IMR-90 (cell line): ENCODE measurements around the gene MLH1. TPM values are rescaled to one million over a fixed set of nuclear protein-coding genes. Genes with fewer than 3 reads are reported as not detected.

Experiments used
- ATAC-seq: fragments of 200-7000 bp; cut with Tn5 transposase; 2 replicates; pipeline ENCODE4 v1.9.1; 2020; ENCODE audit warnings: low read depth, mild to moderate bottlenecking, moderate library complexity
- BruUV-seq: library from RNA; stranded (reverse); fragments of 400-500 nt; replicated peaks from 2 replicates; lab custom pipeline; 2021; lab: Mats Ljungman, UMichigan
- CTCF ChIA-PET: fragments of 300-600 bp; formaldehyde crosslinking; extraction: SDS; loops from one replicate; lab custom pipeline; 2021; ENCODE audit warnings: antibody characterized with exemption; lab: Yijun Ruan, JAX
- POLR2A ChIA-PET: fragments of 300-600 bp; sonication (Branson Sonifier 250); formaldehyde crosslinking; loops from one replicate; lab custom pipeline; 2022; ENCODE audit warnings: antibody characterized with exemption; ENCODE audit not compliant: unreplicated experiment; lab: Charles Lee
- DNase-seq: peaks from one replicate; pipeline ENCODE4 v3.0.0; 2013
- H2AFZ ChIP-seq: replicated peaks from 2 replicates; pipeline ENCODE3; 2013; ENCODE audit warnings: low read length, mild to moderate bottlenecking; ENCODE audit not compliant: poor library complexity
- H2AK5ac ChIP-seq: 2 replicates; pipeline ENCODE4 v1.6.1; 2013; ENCODE audit warnings: low read depth, low read length, inconsistent platforms
- H2AK9ac ChIP-seq: replicated peaks from 2 replicates; pipeline ENCODE3; 2013; ENCODE audit warnings: mild to moderate bottlenecking, low read depth, low read length, moderate library complexity; ENCODE audit not compliant: poor library complexity
- H2BK120ac ChIP-seq: 2 replicates; pipeline ENCODE4 v1.6.1; 2013; ENCODE audit warnings: low read depth, low read length, inconsistent platforms
- H2BK15ac ChIP-seq: 3 replicates; pipeline ENCODE4 v1.6.1; 2013; ENCODE audit warnings: low read depth, low read length, inconsistent platforms
- H2BK20ac ChIP-seq: 2 replicates; pipeline ENCODE4 v1.6.1; 2013; ENCODE audit warnings: low read depth, mild to moderate bottlenecking, inconsistent platforms, low read length, moderate library complexity
- H2BK5ac ChIP-seq: 2 replicates; pipeline ENCODE4 v1.6.1; 2013; ENCODE audit warnings: mild to moderate bottlenecking, low read depth, low read length, inconsistent platforms; ENCODE audit not compliant: poor library complexity, severe bottlenecking
- H3K14ac ChIP-seq: replicated peaks from 2 replicates; pipeline ENCODE4 v1.6.1; 2013; ENCODE audit warnings: low read depth, low read length, inconsistent platforms
- H3K18ac ChIP-seq: 2 replicates; pipeline ENCODE4 v1.6.1; 2013; ENCODE audit warnings: low read depth, low read length, control low read depth
- H3K23ac ChIP-seq: 2 replicates; pipeline ENCODE4 v1.6.1; 2013; ENCODE audit warnings: low read depth, low read length, inconsistent platforms
- H3K27ac ChIP-seq: 2 replicates; pipeline ENCODE4 v1.5.1; 2013; ENCODE audit warnings: mild to moderate bottlenecking, control low read depth, low read length; ENCODE audit not compliant: insufficient read depth
- H3K27me3 ChIP-seq: 2 replicates; pipeline ENCODE4 v1.6.1; 2013; ENCODE audit warnings: low read length; ENCODE audit not compliant: control insufficient read depth, insufficient read depth
- H3K36me3 ChIP-seq: 2 replicates; pipeline ENCODE4 v1.6.1; 2013; ENCODE audit warnings: low read length, mixed read lengths; ENCODE audit not compliant: control insufficient read depth, insufficient read depth
- H3K4ac ChIP-seq: 2 replicates; pipeline ENCODE4 v1.6.1; 2013; ENCODE audit warnings: low read depth, low read length, inconsistent platforms
- H3K4me1 ChIP-seq: 2 replicates; pipeline ENCODE4 v1.6.1; 2013; ENCODE audit warnings: low read length, mixed read lengths; ENCODE audit not compliant: control insufficient read depth, insufficient read depth
- H3K4me2 ChIP-seq: 2 replicates; pipeline ENCODE4 v1.6.1; 2013; ENCODE audit warnings: low read depth, mild to moderate bottlenecking, control low read depth, low read length, moderate library complexity
- H3K4me3 ChIP-seq: 2 replicates; pipeline ENCODE4 v1.5.1; 2013; ENCODE audit warnings: low read depth, mild to moderate bottlenecking, control low read depth, low read length, moderate library complexity; ENCODE audit not compliant: insufficient read depth
- H3K56ac ChIP-seq: 2 replicates; pipeline ENCODE4 v1.6.1; 2013; ENCODE audit warnings: low read length, inconsistent platforms; ENCODE audit not compliant: insufficient read depth; ENCODE audit errors: extremely low read depth
- H3K79me1 ChIP-seq, 2 experiments: 2 replicates each; pipeline ENCODE4 v1.6.1; 2013; ENCODE audit warnings: low read length in 2 of 2, inconsistent platforms in 1 of 2, low read depth in 1 of 2
- H3K9ac ChIP-seq: 2 replicates; pipeline ENCODE4 v1.6.1; 2013; ENCODE audit warnings: low read depth, low read length, control low read depth
- H3K9me1 ChIP-seq: 2 replicates; pipeline ENCODE4 v1.6.1; 2013; ENCODE audit warnings: low read length, inconsistent platforms; ENCODE audit not compliant: insufficient read depth
- H3K9me3 ChIP-seq: 2 replicates; pipeline ENCODE4 v1.6.1; 2013; ENCODE audit warnings: low read length; ENCODE audit not compliant: control insufficient read depth, insufficient read depth
- H4K20me1 ChIP-seq: 2 replicates; pipeline ENCODE4 v1.6.1; 2013; ENCODE audit warnings: low read length, inconsistent platforms; ENCODE audit not compliant: insufficient read depth
- H4K5ac ChIP-seq: 2 replicates; pipeline ENCODE4 v1.6.1; 2013; ENCODE audit warnings: mild to moderate bottlenecking, low read depth, low read length, control low read depth
- H4K8ac ChIP-seq, 2 experiments: 2 replicates each; pipeline ENCODE4 v1.6.1; 2013; ENCODE audit warnings: low read depth in 2 of 2, low read length in 2 of 2, control low read depth in 1 of 2, inconsistent platforms in 1 of 2
- H4K91ac ChIP-seq: 2 replicates; pipeline ENCODE4 v1.6.1; 2013; ENCODE audit warnings: low read depth, low read length, inconsistent platforms; ENCODE audit not compliant: insufficient read depth
- CEBPB ChIP-seq: IDR thresholded peaks from 2 replicates; pipeline ENCODE4 v1.6.1; 2012; ENCODE audit warnings: low read depth, low read length, improper control_type of control experiment
- CHD1 ChIP-seq: IDR thresholded peaks from 2 replicates; pipeline ENCODE4 v1.6.1; 2012; ENCODE audit warnings: low read depth, low read length, improper control_type of control experiment
- CTCF ChIP-seq: conservative IDR thresholded peaks from 2 replicates; pipeline ENCODE4 v1.5.1; 2012; ENCODE audit warnings: mild to moderate bottlenecking, low read depth, low read length, improper control_type of control experiment
- ELK1 ChIP-seq: fragments of 150-350 bp; IDR thresholded peaks from 2 replicates; pipeline ENCODE4 v1.6.1; 2016; ENCODE audit warnings: low read depth, mild to moderate bottlenecking, low read length, moderate library complexity, borderline replicate concordance
- FOS ChIP-seq: fragments of 150-350 bp; IDR thresholded peaks from 2 replicates; pipeline ENCODE4 v1.6.1; 2016; ENCODE audit warnings: low read depth, low read length
- POLR2A ChIP-seq: IDR thresholded peaks from 2 replicates; pipeline ENCODE4 v1.6.1; 2012; ENCODE audit warnings: mild to moderate bottlenecking, low read depth, low read length
- RAD21 ChIP-seq: IDR thresholded peaks from 2 replicates; pipeline ENCODE4 v1.6.1; 2012; ENCODE audit warnings: low read length, improper control_type of control experiment
- SMC3 ChIP-seq: fragments of 150-350 bp; IDR thresholded peaks from 2 replicates; pipeline ENCODE4 v1.6.1; 2016; ENCODE audit warnings: low read depth, mild to moderate bottlenecking, antibody characterized with exemption, low read length, moderate library complexity
- USF2 ChIP-seq: fragments of 150-350 bp; IDR thresholded peaks from 2 replicates; pipeline ENCODE4 v1.6.1; 2017; ENCODE audit warnings: mild to moderate bottlenecking, antibody characterized with exemption, low read length, low read depth
- WGBS, 2 experiments: methylation state at CpG; one replicate each; pipeline versions ENCODE4 v1.1.5 to v1.1.7; 2013; ENCODE audit warnings: missing lambda C conversion rate in 2 of 2; ENCODE audit not compliant: insufficient read length in 1 of 2; ENCODE audit errors: extremely low coverage in 2 of 2; 5-methylcytosine and 5-hydroxymethylcytosine counted together
- dilution Hi-C: fragments of 300-500 bp; cut with HindIII; formaldehyde crosslinking; loops from one replicate; pipeline ENCODE4 v1.14.3; 2018; ENCODE audit warnings: low sequenced_read_pairs; ENCODE audit not compliant: unreplicated experiment
- in situ Hi-C: fragments of 300-500 bp; cut with MboI; formaldehyde crosslinking; loops from 3 replicates; pipeline ENCODE4 v1.14.3; 2019; ENCODE audit warnings: low sequenced_read_pairs, inconsistent platforms, mixed read lengths
- intact Hi-C: fragments of 100-400 bp; cut with micrococcal nuclease; formaldehyde crosslinking; loops from 2 replicates; pipeline ENCODE4 v1.10.0; 2022
- polyA plus RNA-seq, 3 experiments: library from polyadenylated mRNA; depleted of rRNA; stranded (reverse); fragments of >200 nt; gene quantifications; 2 replicates each; pipeline ENCODE4 v1.2.3, GENCODE V29; 2012; ENCODE audit warnings: low replicate concordance in 1 of 3
- total RNA-seq: library from RNA; depleted of rRNA; stranded (reverse); fragments of >200 nt; gene quantifications from 2 replicates; pipeline ENCODE4 v1.2.3, GENCODE V29; 2012

MLH1 gene
- total and polyA plus RNA-seq, 2 of the 4 experiments (the other 2 are of a cell fraction): 30.2 to 54.1 TPM

GRCh38 chr3:37068031-37068430 is 74.7 kb downstream of the MLH1 start:
- CTCF ChIA-PET: no interaction called here
- no TSS peak for BruUV-seq

More at GRCh38 chr3:37068031-37068430, 74.7 kb downstream of the MLH1 start:
- Histone ChIP-seq H3K4me1 (peaks cover 9% of the 10 kb centered on the region), H2BK120ac (no peak overlapping the region), H2AK5ac (no peak overlapping the region), H3K27ac (no peak overlapping the region), H2AK9ac (no peak overlapping the region), H3K27me3 (no peaks in the 10 kb centered on the region), H2AFZ (no peak overlapping the region), H3K4ac (no peak overlapping the region), H3K79me1 (peaks cover 20 to 30% of the 10 kb centered on the region in 2 experiments), H3K23ac (no peak overlapping the region), H2BK15ac (no peak overlapping the region), H4K5ac (no peak overlapping the region), H3K9me1 (peaks cover 7% of the 10 kb centered on the region), H3K36me3 (peaks cover 15% of the 10 kb centered on the region), H3K9ac (no peak overlapping the region), H3K56ac (no peak overlapping the region), H2BK5ac (no peak overlapping the region), H4K20me1 (no peaks in the 10 kb centered on the region; the same call in 1 of the 2 replicates), H2BK20ac (no peak overlapping the region), H4K8ac (no peak overlapping the region), H3K4me3 (no peak overlapping the region), H3K4me2 (no peak overlapping the region), H3K14ac (no peak overlapping the region), H3K18ac (no peak overlapping the region), H3K9me3 (no peaks in the 10 kb centered on the region), H4K91ac (no peak overlapping the region)
- POLR2A ChIA-PET: no interaction called here
- ATAC-seq: no peak
- dilution Hi-C loops: no loop called here
- in situ Hi-C loops: no loop called here
- no CpG with 5 or more reads among the region's 1 CpG for whole genome bisulfite sequencing, 2 experiments
- intact Hi-C loops: no loop called here
- TF ChIP-seq ELK1 (no peak), USF2 (no peak), FOS (no peak), CHD1 (no peak), RAD21 (no peak), CTCF (no peak), SMC3 (no peak), POLR2A (no peak), CEBPB (no peak)
- DNase-seq: no peak
